Panc1 (cell line): ENCODE data around the gene COPB2. TPM values are rescaled to one million over a fixed set of nuclear protein-coding genes. Genes with fewer than 3 reads are reported as not detected.

Source experiments
- ATAC-seq: fragments of 200-7000 bp; cut with Tn5 transposase; 2 replicates; pipeline ENCODE4 v1.9.1; 2020; ENCODE audit warnings: mild to moderate bottlenecking, moderate library complexity
- BruUV-seq: library from RNA; stranded (reverse); fragments of 400-500 nt; replicated peaks from 2 replicates; lab custom pipeline; 2021; lab: Mats Ljungman, UMichigan
- CTCF ChIA-PET: fragments of 300-600 bp; sonication (Branson Sonifier 250); formaldehyde crosslinking; loops from one replicate; lab custom pipeline; 2022; ENCODE audit warnings: antibody characterized with exemption; lab: Charles Lee
- POLR2A ChIA-PET: fragments of 300-600 bp; sonication (Branson Sonifier 250); formaldehyde crosslinking; loops from one replicate; lab custom pipeline; 2022; ENCODE audit warnings: antibody characterized with exemption; lab: Charles Lee
- DNase-seq: peaks from one replicate; pipeline ENCODE4 v3.0.0-alpha.2; 2010; ENCODE audit warnings: low read depth, low spot score
- H3K27ac ChIP-seq: 2 replicates; pipeline ENCODE4 v1.5.1; 2011; ENCODE audit warnings: mild to moderate bottlenecking, low read length, inconsistent platforms
- H3K27me3 ChIP-seq: fragments of 200-500 bp; sonication (Bioruptor generic); 2 replicates; pipeline ENCODE4 v1.6.0; 2014; ENCODE audit warnings: low read length, inconsistent platforms; ENCODE audit not compliant: control insufficient read depth, insufficient read depth
- H3K36me3 ChIP-seq: fragments of 200-500 bp; sonication (Bioruptor generic); 2 replicates; pipeline ENCODE4 v1.5.1; 2014; ENCODE audit warnings: inconsistent platforms, mild to moderate bottlenecking, low read length, moderate library complexity; ENCODE audit not compliant: control insufficient read depth, insufficient read depth
- H3K4me1 ChIP-seq: 2 replicates; pipeline ENCODE4 v1.5.1; 2011; ENCODE audit warnings: inconsistent platforms, mild to moderate bottlenecking, low read length, moderate library complexity; ENCODE audit not compliant: control insufficient read depth, insufficient read depth
- H3K4me3 ChIP-seq, 2 experiments: 2 replicates each; pipeline ENCODE4 v1.5.1; 2011 to 2012; ENCODE audit warnings: low read depth in 2 of 2, low read length in 2 of 2, mild to moderate bottlenecking in 2 of 2, inconsistent platforms in 1 of 2, moderate library complexity in 1 of 2
- H3K9me3 ChIP-seq: fragments of 200-500 bp; sonication (Bioruptor generic); 2 replicates; pipeline ENCODE4 v1.5.1; 2014; ENCODE audit warnings: low read depth, mild to moderate bottlenecking, inconsistent platforms, low read length, moderate library complexity; ENCODE audit not compliant: control insufficient read depth, insufficient read depth
- POLR2AphosphoS5 ChIP-seq: IDR thresholded peaks from 2 replicates; pipeline ENCODE4 v1.6.1; 2012; ENCODE audit warnings: mild to moderate bottlenecking, low read depth, low read length, moderate library complexity
- REST ChIP-seq, 2 experiments: IDR thresholded peaks; 2 replicates each; pipeline ENCODE4 v1.6.1; 2011 to 2012; ENCODE audit warnings: low read depth in 2 of 2, control low read depth in 1 of 2, low read length in 1 of 2, mild to moderate bottlenecking in 1 of 2, moderate library complexity in 1 of 2; ENCODE audit not compliant: insufficient read depth in 1 of 2
- SIN3A ChIP-seq: IDR thresholded peaks from 2 replicates; pipeline ENCODE4 v1.6.1; 2012; ENCODE audit warnings: low read depth, mild to moderate bottlenecking, low read length, moderate library complexity, borderline replicate concordance; ENCODE audit not compliant: insufficient read depth
- TCF7L2 ChIP-seq: IDR thresholded peaks from 2 replicates; pipeline ENCODE4 v1.6.1; 2011; ENCODE audit warnings: mild to moderate bottlenecking, low read depth, low read length, inconsistent platforms
- in situ Hi-C: cut with HindIII; loops from 2 replicates; pipeline ENCODE4 v1.10.0; 2016; ENCODE audit warnings: low sequenced_read_pairs, low pct_unique_long_range_greater_than_20kb
- intact Hi-C: fragments of 100-400 bp; cut with micrococcal nuclease; formaldehyde crosslinking; loops from one replicate; pipeline ENCODE4 v1.10.0; 2022; ENCODE audit not compliant: unreplicated experiment
- total RNA-seq: library from RNA; stranded (reverse); gene quantifications from one replicate; pipeline ENCODE4 v1.2.1, GENCODE V29; 2021; ENCODE audit not compliant: unreplicated experiment
- TF ChIP-seq, protein P1 (sequence below): fragments of 450-650 bp; IDR thresholded peaks from 2 replicates; pipeline ENCODE4 v1.5.1; 2017; ENCODE audit warnings: mild to moderate bottlenecking

Gene COPB2
- total RNA-seq, 1 experiment from 2014 or later = 150 TPM

DNA sequence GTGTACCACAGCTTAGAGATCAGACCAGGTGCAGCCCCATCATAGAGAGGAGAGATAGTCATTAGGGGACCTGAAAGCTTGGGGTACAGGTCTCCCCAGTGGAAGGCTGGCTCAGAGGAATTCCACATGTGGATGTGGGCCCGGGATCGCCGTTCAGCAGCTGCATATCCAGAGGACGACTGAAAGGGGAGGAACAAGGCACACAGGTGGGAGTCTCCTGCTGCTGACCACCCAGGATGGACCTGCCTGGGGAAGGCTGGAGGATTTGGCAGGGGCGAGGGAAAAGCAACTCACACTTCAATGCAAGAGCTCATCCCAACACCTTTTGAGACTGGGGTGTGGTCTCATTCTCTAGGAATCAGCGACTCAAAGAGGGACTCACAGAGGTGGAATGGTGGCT, 70.6 kb downstream of the COPB2 start:
- H3K9me3 ChIP-seq = no peaks in the 10 kb centered on the region
- no peak overlapping the region; the same call in 1 of the 2 replicates for H3K27ac ChIP-seq
- ChIA-PET CTCF (interaction anchor here (0.5 to 1.0 kb wide), 2 partner anchors 18 to 21 kb away, joined by 3 read pairs; no protein-coding TSS in a partner anchor), POLR2A (interaction anchor here (1.7 kb wide), 1 partner anchor 9 kb away, joined by 4 read pairs; no protein-coding TSS in a partner anchor)
- in situ Hi-C loops (no loop called here), intact Hi-C loops (no loop called here)
- no peak overlapping the region for H3K4me3 ChIP-seq
- ATAC-seq (no peak), DNase-seq (no peak)
- no peaks in the 10 kb centered on the region for H3K36me3 ChIP-seq
- H3K27me3 ChIP-seq = no peaks in the 10 kb centered on the region
- H3K4me1 ChIP-seq = peaks cover 5% of the 10 kb centered on the region; the same call in 1 of the 2 replicates
- BruUV-seq = no TSS peak
- TF ChIP-seq TCF7L2 (no peak), POLR2AphosphoS5 (no peak), REST (IDR thresholded peaks at IDR 0.05; ENCODE audit: insufficient read depth in 1 of 2, low read depth in 2 of 2, low read length in 1 of 2) (no peak), SIN3A (no peak)
- TF ChIP-seq, protein P1, sequence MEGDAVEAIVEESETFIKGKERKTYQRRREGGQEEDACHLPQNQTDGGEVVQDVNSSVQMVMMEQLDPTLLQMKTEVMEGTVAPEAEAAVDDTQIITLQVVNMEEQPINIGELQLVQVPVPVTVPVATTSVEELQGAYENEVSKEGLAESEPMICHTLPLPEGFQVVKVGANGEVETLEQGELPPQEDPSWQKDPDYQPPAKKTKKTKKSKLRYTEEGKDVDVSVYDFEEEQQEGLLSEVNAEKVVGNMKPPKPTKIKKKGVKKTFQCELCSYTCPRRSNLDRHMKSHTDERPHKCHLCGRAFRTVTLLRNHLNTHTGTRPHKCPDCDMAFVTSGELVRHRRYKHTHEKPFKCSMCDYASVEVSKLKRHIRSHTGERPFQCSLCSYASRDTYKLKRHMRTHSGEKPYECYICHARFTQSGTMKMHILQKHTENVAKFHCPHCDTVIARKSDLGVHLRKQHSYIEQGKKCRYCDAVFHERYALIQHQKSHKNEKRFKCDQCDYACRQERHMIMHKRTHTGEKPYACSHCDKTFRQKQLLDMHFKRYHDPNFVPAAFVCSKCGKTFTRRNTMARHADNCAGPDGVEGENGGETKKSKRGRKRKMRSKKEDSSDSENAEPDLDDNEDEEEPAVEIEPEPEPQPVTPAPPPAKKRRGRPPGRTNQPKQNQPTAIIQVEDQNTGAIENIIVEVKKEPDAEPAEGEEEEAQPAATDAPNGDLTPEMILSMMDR = no peak

DNA sequence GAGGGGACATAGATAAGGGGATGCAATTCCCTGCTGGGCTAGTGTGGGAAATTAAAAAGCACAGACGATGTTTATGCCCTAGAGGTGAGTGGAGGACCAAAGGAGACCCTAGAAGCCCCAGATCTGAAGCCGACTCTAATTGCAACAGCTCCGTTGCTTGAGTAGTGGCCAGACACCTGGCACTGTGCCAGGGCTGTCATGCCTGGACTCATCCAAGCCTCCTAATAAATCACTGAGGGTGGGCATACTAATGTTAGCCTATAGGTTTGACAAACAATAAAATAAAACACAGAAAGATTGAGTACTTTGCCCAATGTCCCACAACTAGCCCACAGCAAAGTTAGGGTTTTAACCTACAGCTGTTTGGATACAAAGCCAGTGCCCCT, 71.0 kb downstream of the COPB2 start:
- peaks cover 5% of the 10 kb centered on the region; the same call in 1 of the 2 replicates for H3K4me1 ChIP-seq
- TF ChIP-seq POLR2AphosphoS5 = no peak
- no peak for TF ChIP-seq TCF7L2
- no peak for TF ChIP-seq SIN3A
- TF ChIP-seq REST (IDR thresholded peaks at IDR 0.05; ENCODE audit: insufficient read depth in 1 of 2, low read depth in 2 of 2, low read length in 1 of 2) = no peak
- TF ChIP-seq, protein P1 = no peak
- DNase-seq = no peak
- ChIA-PET CTCF (interaction anchor here (0.5 kb wide), 1 partner anchor 21 kb away, joined by 3 read pairs; no protein-coding TSS in a partner anchor), POLR2A (interaction anchor here (1.7 kb wide), 1 partner anchor 8 kb away, joined by 4 read pairs; no protein-coding TSS in a partner anchor)
- ATAC-seq = no peak
- H3K9me3 ChIP-seq = no peaks in the 10 kb centered on the region
- BruUV-seq = no TSS peak
- no peaks in the 10 kb centered on the region for H3K27me3 ChIP-seq
- H3K4me3 ChIP-seq = no peak overlapping the region
- intact Hi-C loops = no loop called here
- in situ Hi-C loops = no loop called here
- H3K27ac ChIP-seq = no peak overlapping the region; the same call in 1 of the 2 replicates
- H3K36me3 ChIP-seq = no peaks in the 10 kb centered on the region
